ENCODE measurements around the gene ZNHIT1.

The ZNHIT1 gene

GRCh38 chr7:101216860-101217387, 1.0 kb upstream of the ZNHIT1 start:
- DNase-seq (ENCODE audit: low read depth, low spot score), result no peak

- no peak for DNase-seq (ENCODE audit: low read depth, low spot score)
These were observed 516 bp downstream of the ZNHIT1 start for GRCh38 chr7:101218236-101219125.

GRCh38 chr7:101220295-101220694, 2.3 kb downstream of the ZNHIT1 start:
- DNase-seq (ENCODE audit: low read depth, low spot score), result no peak

- DNase-seq (ENCODE audit: low read depth, low spot score), result no peak
These were observed 4.4 kb downstream of the ZNHIT1 start for GRCh38 chr7:101222275-101222830.

- DNase-seq (ENCODE audit: low read depth, low spot score), result no peak
These were observed 5.6 kb downstream of the ZNHIT1 start for GRCh38 chr7:101223528-101223927.

GRCh38 chr7:101225650-101226049, 7.7 kb downstream of the ZNHIT1 start:
- no peak for DNase-seq (ENCODE audit: low read depth, low spot score)

GRCh38 chr7:101226721-101227120, 8.8 kb downstream of the ZNHIT1 start:
- DNase-seq (ENCODE audit: low read depth, low spot score), result no peak

GRCh38 chr7:101231644-101232043, 13.7 kb downstream of the ZNHIT1 start:
- no peak for DNase-seq (ENCODE audit: low read depth, low spot score)

- no peak for DNase-seq (ENCODE audit: low read depth, low spot score)
These were observed 14.3 kb downstream of the ZNHIT1 start for GRCh38 chr7:101232141-101232850.

GRCh38 chr7:101233907-101234547, 16.1 kb downstream of the ZNHIT1 start:
- DNase-seq (ENCODE audit: low read depth, low spot score), result no peak

GRCh38 chr7:101234636-101235035, 16.7 kb downstream of the ZNHIT1 start:
- no peak for DNase-seq (ENCODE audit: low read depth, low spot score)

- DNase-seq (ENCODE audit: low read depth, low spot score), result no peak
These were observed 17.1 kb downstream of the ZNHIT1 start for GRCh38 chr7:101235050-101235449.

GRCh38 chr7:101235522-101235921, 17.6 kb downstream of the ZNHIT1 start:
- no peak for DNase-seq (ENCODE audit: low read depth, low spot score)

- no peak for DNase-seq (ENCODE audit: low read depth, low spot score)
These were observed 18.4 kb downstream of the ZNHIT1 start for GRCh38 chr7:101236292-101236835.

GRCh38 chr7:101237206-101238067, 19.5 kb downstream of the ZNHIT1 start, which contains the start of gene CLDN15:
CLDN15 (minus strand) TSS chr7:101237802; CDS start chr7:101237581, 221 bp downstream.
- DNase-seq (ENCODE audit: low read depth, low spot score), result no peak

GRCh38 chr7:101238226-101239182, 20.5 kb downstream of the ZNHIT1 start:
- DNase-seq (ENCODE audit: low read depth, low spot score), result no peak

- DNase-seq (ENCODE audit: low read depth, low spot score), result no peak
These were observed 21.4 kb downstream of the ZNHIT1 start for GRCh38 chr7:101239191-101239950.

- DNase-seq (ENCODE audit: low read depth, low spot score), result no peak
These were observed 21.9 kb downstream of the ZNHIT1 start for GRCh38 chr7:101239951-101240220.
